ENCODE measurements around the gene UBR4. TPM values are rescaled to one million over a fixed set of nuclear protein-coding genes. Genes with fewer than 3 reads are reported as not detected.
"Not testable (repeated sequence)": the region's sequence is repeated elsewhere in the genome, so short reads cannot be mapped to it uniquely, and the experiment has no call there.

Gene UBR4
- total RNA-seq = 156 TPM
- long read RNA-seq, partial matches to known transcripts = 69 of 91 reads
- long read RNA-seq, other reads (novel, unspliced or antisense) = 19 of 91 reads

- peak; percentile 99 for DNase-seq (ENCODE audit: low spot score)
Measured at GRCh38 chr1:19209990-19210771, at the start of gene UBR4. Gene UBR4 (minus strand): TSS chr1:19210266. CDS start chr1:19210248, 18 bp downstream.

- no peak for DNase-seq (ENCODE audit: low spot score)
Measured at GRCh38 chr1:19258353-19258752, 48.3 kb upstream of the UBR4 start.

GRCh38 chr1:19257178-19257914 is 47.3 kb upstream of the UBR4 start:
- no peak for DNase-seq (ENCODE audit: low spot score)

GRCh38 chr1:19256301-19256700 is 46.2 kb upstream of the UBR4 start:
- DNase-seq (ENCODE audit: low spot score) = not testable (repeated sequence)

- DNase-seq (ENCODE audit: low spot score) = no peak
Measured at GRCh38 chr1:19255288-19255687, 45.2 kb upstream of the UBR4 start.

- no peak for DNase-seq (ENCODE audit: low spot score)
Measured at GRCh38 chr1:19254416-19254815, 44.4 kb upstream of the UBR4 start.

- peak; percentile 95 for DNase-seq (ENCODE audit: low spot score)
Measured at GRCh38 chr1:19251305-19252196, 41.5 kb upstream of the UBR4 start, which contains the start of the genes EMC1 and MRTO4. Gene EMC1 (minus strand): TSS chr1:19251524. CDS start chr1:19251509, 15 bp downstream. Gene MRTO4 (plus strand): TSS chr1:19251805. CDS start chr1:19251836, 31 bp downstream.

GRCh38 chr1:19250629-19251304 is 40.7 kb upstream of the UBR4 start:
- DNase-seq (ENCODE audit: low spot score) = no peak

- no peak for DNase-seq (ENCODE audit: low spot score)
Measured at GRCh38 chr1:19240673-19241538, 30.8 kb upstream of the UBR4 start.

- no peak for DNase-seq (ENCODE audit: low spot score)
Measured at GRCh38 chr1:19239876-19240275, 29.8 kb upstream of the UBR4 start.

- peak; percentile 51 for DNase-seq (ENCODE audit: low spot score)
Measured at GRCh38 chr1:19234224-19234623, 24.2 kb upstream of the UBR4 start.

- no peak for DNase-seq (ENCODE audit: low spot score)
Measured at GRCh38 chr1:19232524-19232846, 22.4 kb upstream of the UBR4 start.

GRCh38 chr1:19231736-19232523 is 21.9 kb upstream of the UBR4 start:
- DNase-seq (ENCODE audit: low spot score) = peak; percentile 79

- no peak for DNase-seq (ENCODE audit: low spot score)
Measured at GRCh38 chr1:19229828-19230325, 19.8 kb upstream of the UBR4 start.

GRCh38 chr1:19229229-19229628 is 19.2 kb upstream of the UBR4 start:
- no peak for DNase-seq (ENCODE audit: low spot score)

GRCh38 chr1:19222979-19223824 is 13.1 kb upstream of the UBR4 start:
- DNase-seq (ENCODE audit: low spot score) = no peak

- DNase-seq (ENCODE audit: low spot score) = no peak
Measured at GRCh38 chr1:19222573-19222972, 12.5 kb upstream of the UBR4 start.

GRCh38 chr1:19220991-19221390 is 10.9 kb upstream of the UBR4 start:
- DNase-seq (ENCODE audit: low spot score) = no peak
